ENCODE data around the gene IGSF10.

IGSF10 gene

DNA sequence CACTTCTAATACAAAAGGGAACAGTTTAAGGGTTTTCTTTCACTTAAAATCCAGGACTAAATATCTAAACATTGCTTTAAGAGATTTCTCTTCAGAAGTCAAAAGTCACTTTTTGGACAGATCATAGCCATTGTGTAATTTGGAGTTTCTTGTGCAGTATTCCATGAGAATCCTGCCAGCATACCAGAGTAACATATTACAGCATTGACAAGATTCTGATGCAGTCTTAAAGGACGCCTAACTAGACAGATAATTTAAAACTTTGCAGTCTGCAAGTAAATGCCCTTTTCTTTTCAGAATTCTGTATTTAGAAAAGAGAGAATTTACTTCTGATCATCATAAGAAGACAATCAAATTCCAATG, 17.5 kb upstream of the IGSF10 start:
- no peak for TF ChIP-seq CTCF (IDR thresholded peaks at IDR 0.05; ENCODE audit: low read depth, low read length, missing control alignments)
- DNase-seq (ENCODE audit: low read depth), result no peak
- in situ Hi-C loops (cut with HindIII; ENCODE audit: low sequenced_read_pairs), result no loop called here
- no peak overlapping the region for H3K4me3 ChIP-seq (ENCODE audit: low read depth, low read length)

- no peak for DNase-seq (ENCODE audit: low read depth)
- in situ Hi-C loops (cut with HindIII; ENCODE audit: low sequenced_read_pairs), result no loop called here
- TF ChIP-seq CTCF (IDR thresholded peaks at IDR 0.05; ENCODE audit: low read depth, low read length, missing control alignments), result no peak
- no peak overlapping the region for H3K4me3 ChIP-seq (ENCODE audit: low read depth, low read length)
Observed at GRCh38 chr3:151477591-151478334, 16.9 kb upstream of the IGSF10 start.

DNA sequence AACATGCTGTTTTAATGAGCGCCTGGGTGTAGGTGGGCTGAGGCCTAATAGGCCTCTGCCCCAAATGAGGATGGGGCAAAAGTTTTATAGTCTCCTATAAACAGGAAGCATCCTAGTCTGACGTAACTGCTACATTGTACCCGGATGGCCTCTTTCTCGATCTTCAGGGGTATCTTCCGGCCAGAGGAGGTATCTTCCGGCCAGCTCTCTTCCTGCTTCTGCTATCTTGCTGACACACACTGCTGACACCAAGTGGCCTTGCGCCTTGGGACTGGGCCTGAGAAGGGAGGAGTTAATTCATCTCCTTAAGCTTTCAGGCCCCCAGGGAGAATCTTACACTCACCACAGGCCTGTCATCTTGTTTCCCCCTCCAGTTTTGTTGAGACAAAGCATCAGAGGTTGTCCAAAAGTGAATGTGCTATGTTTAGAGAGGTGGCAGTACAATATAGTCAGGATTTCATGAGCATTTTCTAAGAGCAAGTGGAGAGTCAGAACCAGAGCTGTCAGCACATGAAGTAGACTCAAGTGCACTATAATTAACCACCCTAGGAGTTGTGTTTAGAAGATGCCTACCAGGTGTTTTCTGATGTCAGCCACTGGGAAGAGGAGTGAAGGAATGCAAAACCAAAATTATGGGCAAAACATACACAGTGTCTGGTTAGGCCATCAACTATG, 15.6 kb upstream of the IGSF10 start:
- in situ Hi-C loops (cut with HindIII; ENCODE audit: low sequenced_read_pairs), result no loop called here
- DNase-seq (ENCODE audit: low read depth), result no peak
- no peak overlapping the region for H3K4me3 ChIP-seq (ENCODE audit: low read depth, low read length)
- no peak for TF ChIP-seq CTCF (IDR thresholded peaks at IDR 0.05; ENCODE audit: low read depth, low read length, missing control alignments)

DNA sequence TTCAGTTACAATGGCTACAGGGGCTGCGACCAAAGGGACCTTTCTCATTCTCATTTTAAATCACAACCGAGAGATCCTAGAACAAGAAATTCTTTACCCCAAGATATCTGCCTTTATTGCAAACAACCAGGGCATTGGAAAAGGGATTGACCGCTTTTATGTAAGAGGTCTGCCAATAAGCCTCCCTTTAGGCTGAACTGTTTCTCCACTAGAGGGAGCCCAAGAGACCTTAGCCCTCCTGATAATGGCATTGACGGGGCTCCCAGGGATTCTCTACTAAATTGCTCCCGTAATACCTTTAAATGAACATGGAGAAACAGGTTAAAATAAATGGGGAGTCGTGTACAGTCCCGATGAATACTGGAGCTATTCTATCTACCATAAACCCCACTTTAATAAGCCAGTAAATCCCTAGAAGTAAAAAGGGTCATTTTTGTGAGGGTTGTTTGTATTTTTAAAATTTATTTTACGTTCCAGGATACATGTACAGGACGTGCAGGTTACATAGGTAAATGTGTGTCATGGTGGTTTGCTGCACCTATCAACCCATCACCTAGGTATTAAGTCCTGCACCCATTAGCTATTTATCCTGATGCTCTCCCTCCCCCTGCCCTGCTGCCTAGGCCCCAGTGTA, 7.5 kb upstream of the IGSF10 start:
- in situ Hi-C loops (cut with HindIII; ENCODE audit: low sequenced_read_pairs), result no loop called here
- no peak overlapping the region for H3K4me3 ChIP-seq (ENCODE audit: low read depth, low read length)
- peak; percentile 41 for DNase-seq (ENCODE audit: low read depth)
- TF ChIP-seq CTCF (IDR thresholded peaks at IDR 0.05; ENCODE audit: low read depth, low read length, missing control alignments), result peak; percentile 97

DNA sequence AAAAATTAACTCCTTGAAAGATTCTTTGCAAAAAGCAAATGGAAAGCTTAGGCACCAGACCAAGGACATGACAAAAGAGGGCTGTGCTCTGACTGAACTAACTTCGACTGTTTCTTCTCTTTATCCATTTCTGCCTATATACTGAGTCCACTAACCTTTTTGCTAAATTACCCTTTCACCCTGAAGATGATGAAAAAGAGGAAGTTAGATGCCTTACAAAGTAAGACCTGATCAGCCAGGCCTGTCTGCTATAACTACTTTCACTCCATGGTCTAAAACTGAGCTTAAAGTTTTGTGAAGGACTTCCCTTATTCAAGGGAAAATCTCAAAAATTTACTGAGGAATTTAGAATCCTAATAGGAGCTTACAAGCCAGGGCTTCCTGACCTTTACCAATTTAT, 6.2 kb upstream of the IGSF10 start:
- in situ Hi-C loops (cut with HindIII; ENCODE audit: low sequenced_read_pairs), result no loop called here
- H3K4me3 ChIP-seq (ENCODE audit: low read depth, low read length), result no peak overlapping the region
- DNase-seq (ENCODE audit: low read depth), result no peak
- no peak for TF ChIP-seq CTCF (IDR thresholded peaks at IDR 0.05; ENCODE audit: low read depth, low read length, missing control alignments)

DNA sequence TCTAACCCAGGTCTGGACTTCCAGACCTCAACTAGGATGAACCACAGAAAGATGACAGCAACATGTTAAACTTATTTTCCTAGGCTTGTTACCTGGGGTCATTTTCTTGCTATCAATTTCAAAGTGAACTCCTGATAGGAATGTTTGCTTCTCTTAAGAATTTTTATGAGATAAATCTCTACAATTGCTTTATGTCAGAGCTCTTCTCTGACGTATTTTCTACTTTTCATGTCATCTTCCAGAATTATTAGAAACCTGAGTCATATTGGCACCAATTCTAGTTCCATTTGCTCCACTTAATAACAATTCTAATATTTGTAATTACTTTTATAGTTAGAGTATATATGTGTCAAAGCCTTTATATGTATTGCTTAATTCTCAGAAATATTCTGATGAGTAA, 2.1 kb upstream of the IGSF10 start:
- no peak overlapping the region for H3K4me3 ChIP-seq (ENCODE audit: low read depth, low read length)
- in situ Hi-C loops (cut with HindIII; ENCODE audit: low sequenced_read_pairs), result no loop called here
- no peak for TF ChIP-seq CTCF (IDR thresholded peaks at IDR 0.05; ENCODE audit: low read depth, low read length, missing control alignments)
- no peak for DNase-seq (ENCODE audit: low read depth)

Data from astrocyte of the cerebellum (primary cell).